Fibroblast of skin of back (primary cell): ENCODE measurements around the gene ARR3.
"Not testable (repeated sequence)": the region's sequence is repeated elsewhere in the genome, so short reads cannot be mapped to it uniquely, and the experiment has no call there.

Experiments
- DNase-seq: peaks from one replicate; pipeline ENCODE4 v3.0.0-alpha.2; 2013

The ARR3 gene

DNA sequence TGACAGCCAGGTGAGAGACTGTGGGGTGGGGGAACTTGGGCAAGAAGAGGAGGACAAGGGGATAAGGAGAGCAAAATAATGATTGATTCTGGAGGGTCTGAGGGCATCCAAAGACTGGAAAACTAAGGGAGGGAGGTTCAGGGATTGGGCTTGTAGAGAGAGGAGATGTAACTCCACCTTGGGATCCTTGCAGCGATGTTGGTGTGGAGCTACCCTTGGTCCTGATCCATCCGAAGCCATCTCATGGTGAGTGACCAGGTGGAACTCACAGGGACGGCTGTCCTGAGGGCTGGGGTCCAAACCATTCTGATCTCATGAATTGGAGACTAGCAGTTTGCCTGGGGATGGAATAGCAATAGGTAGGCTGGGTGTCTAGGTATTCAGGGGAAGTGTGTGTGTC is 12.4 kb downstream of the ARR3 start:
- no peak for DNase-seq

- DNase-seq, result no peak
These were observed 13.8 kb downstream of the ARR3 start, which contains the start of gene RAB41 for GRCh38 chrX:70281951-70282350. Gene RAB41 (plus strand): TSS chrX:70282172. CDS start chrX:70282218, 46 bp downstream.

DNA sequence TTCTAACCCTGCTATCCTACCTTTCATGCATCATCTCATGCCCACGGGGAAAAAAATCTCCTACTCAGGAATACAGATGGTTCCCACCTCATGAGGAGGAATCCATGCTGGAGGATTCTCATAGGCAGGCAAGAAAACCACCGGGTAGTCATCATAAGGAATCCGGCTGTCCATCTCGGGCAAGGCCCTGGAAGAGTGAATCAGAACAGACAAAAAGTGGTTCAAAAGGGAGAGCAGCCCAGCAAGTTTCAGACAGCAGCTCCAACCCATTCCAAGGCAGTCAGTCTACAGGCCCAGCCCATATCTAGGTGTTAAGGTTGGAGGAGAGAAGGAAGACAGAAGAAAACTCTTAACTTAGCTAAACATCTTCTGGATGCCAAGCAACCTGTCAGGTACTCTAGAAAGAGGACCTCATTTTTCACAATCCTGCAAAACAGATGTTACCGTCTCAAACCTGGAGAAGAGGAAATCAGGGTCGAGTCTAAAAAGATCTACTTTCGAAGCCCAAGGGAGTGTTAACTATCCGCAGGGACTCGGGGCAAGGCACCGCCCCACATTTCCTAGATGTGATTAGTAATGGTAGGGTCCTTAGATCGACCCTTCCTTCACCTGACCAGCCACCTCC is 21.1 kb downstream of the ARR3 start:
- DNase-seq, result peak; percentile 1

- DNase-seq, result peak; percentile 85
These were observed 21.9 kb downstream of the ARR3 start, which contains the start of the genes KIF4A and PDZD11 for GRCh38 chrX:70289793-70290770. Gene KIF4A (plus strand): TSS chrX:70290104. CDS start chrX:70290459, 355 bp downstream. Gene PDZD11 (minus strand): TSS chrX:70289927. CDS start chrX:70289341, 586 bp downstream.

GRCh38 chrX:70292788-70293187 is 24.7 kb downstream of the ARR3 start:
- DNase-seq, result no peak

DNA sequence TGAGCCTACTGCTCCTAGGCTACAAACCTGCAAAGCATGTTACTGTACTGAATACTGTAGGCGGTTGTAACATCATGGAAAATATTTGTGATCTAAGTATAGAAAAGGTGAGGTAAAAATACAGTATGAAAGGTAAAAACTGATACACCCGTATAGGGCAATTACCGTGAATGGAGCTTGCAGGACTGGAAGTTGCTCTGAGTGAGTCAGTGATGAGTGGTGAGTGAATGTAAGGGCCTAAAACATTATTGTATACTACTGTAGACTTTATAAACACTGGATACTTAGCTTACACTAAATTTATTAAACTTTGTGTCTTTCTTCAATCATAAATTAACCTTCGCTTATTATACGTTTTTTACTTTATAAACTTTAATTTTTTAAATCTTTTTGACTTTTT is 25.5 kb downstream of the ARR3 start:
- no peak for DNase-seq

- DNase-seq, result peak; percentile 1
These were observed 33.6 kb downstream of the ARR3 start for GRCh38 chrX:70301716-70302115.

DNA sequence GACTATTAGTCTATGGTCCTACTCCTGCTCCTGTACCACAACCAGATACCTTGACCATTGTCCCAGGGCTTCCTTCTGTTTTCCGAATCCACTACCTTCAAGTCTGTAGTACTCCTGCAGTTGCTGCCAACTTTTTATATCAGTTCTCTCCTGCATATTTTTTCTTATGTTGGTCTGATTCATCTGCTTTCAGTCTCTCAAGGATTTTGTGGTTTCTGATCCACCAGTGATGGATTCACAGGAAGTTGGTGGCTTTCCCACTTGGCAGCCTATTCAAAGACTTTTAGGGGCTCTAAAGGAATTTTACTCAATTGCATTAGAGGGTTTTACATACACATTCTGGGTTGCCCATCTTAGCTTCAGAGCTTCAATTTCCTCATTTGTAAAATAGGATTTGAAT is 45.4 kb downstream of the ARR3 start:
- DNase-seq, result peak; percentile 27

DNA sequence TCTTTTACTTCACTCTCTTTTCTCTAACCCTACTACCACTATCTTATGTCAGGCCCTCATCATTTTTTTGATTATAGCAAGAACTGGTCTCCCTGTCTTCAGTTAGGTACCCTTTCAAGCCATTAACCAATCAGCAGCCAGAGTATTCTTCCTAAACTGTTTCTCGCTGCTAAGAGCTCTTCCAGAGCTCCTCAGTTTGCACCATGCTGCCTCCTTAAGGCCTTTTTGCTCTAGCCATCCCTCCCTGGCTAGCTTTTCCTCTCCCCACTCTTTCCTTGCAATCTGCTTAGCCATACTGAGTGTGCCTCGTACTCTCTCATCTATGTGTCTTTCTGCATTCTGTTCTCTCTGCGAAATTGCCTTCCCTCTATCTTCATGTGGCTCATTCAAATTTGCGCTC is 54.6 kb downstream of the ARR3 start:
- no peak for DNase-seq

GRCh38 chrX:70323628-70324027 is 55.5 kb downstream of the ARR3 start:
- DNase-seq, result not testable (repeated sequence)

GRCh38 chrX:70324326-70324725 is 56.2 kb downstream of the ARR3 start:
- no peak for DNase-seq

DNA sequence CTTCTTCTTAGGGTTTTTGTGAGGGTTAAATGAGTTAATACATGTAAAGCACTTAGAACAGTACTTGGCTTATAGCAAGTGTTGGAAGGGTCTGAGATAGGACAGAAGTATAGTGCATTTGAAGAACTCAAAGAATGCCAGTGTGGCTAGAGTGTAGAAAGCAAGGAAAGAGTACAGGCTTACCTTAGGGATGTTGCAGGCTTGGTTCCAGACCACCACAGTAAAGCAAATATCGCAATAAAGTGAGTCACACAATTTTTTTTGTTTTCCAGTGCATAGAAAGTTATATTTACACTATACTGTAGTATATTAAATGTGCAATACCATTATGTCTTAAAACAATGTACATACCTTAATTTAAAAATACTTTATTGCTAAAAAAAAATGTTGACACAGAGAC is 63.0 kb downstream of the ARR3 start:
- no peak for DNase-seq
